ENCODE data around the gene PRUNE2. TPM values are rescaled to one million over a fixed set of nuclear protein-coding genes. Genes with fewer than 3 reads are reported as not detected.
A peak's percentile ranks its signal among the peaks of the same experiment; 100 is the strongest.

The PRUNE2 gene
- total and polyA plus RNA-seq, 12 donors: 1.9 to 68.0 (median 11.2) TPM

- peaks cover 0 to 3% of the 10 kb centered on the region in 2 donors for H3K4me1 ChIP-seq (replicated peaks in 1 of 2)
- WGBS, 4 donors: 54 to 60% (median 56%) methylated on average over 8 of the region's 8 CpGs
- peak overlapping the region in 2 of 5 donors; percentile 15 to 79 for H3K27ac ChIP-seq
- H3K4me3 ChIP-seq: peak overlapping the region in 1 of 4 donors; percentile 33
- H3K36me3 ChIP-seq (replicated peaks in 1 of 2): no peaks in the 10 kb centered on the region
- no peak for DNase-seq
- TF ChIP-seq POLR2A (IDR thresholded peaks at IDR 0.05) (no peak), CTCF (IDR thresholded peaks at IDR 0.05) (no peak)
- no peaks in the 10 kb centered on the region for H3K9me3 ChIP-seq (replicated peaks in 1 of 3)
- intact Hi-C loops (cut with DNase I): no loop called here
- no peaks in the 10 kb centered on the region for H3K27me3 ChIP-seq
Measured at GRCh38 chr9:76615177-76615603, 290.7 kb downstream of the PRUNE2 start.

- Histone ChIP-seq H3K9me3 (replicated peaks in 1 of 3) (no peaks in the 10 kb centered on the region), H3K27me3 (no peaks in the 10 kb centered on the region), H3K4me3 (no peak overlapping the region), H3K27ac (no peak overlapping the region), H3K36me3 (replicated peaks in 1 of 2) (no peaks in the 10 kb centered on the region), H3K4me1 (replicated peaks in 1 of 2) (no peaks in the 10 kb centered on the region)
- intact Hi-C loops (cut with DNase I): no loop called here
- DNase-seq: no peak
- TF ChIP-seq POLR2A (IDR thresholded peaks at IDR 0.05): no peak
- TF ChIP-seq CTCF (IDR thresholded peaks at IDR 0.05): no peak
- 85 to 87% (median 86%) methylated on average over 4 of the region's 4 CpGs for WGBS, 4 donors
Measured at GRCh38 chr9:76613974-76614373, 291.9 kb downstream of the PRUNE2 start.

- Histone ChIP-seq H3K36me3 (replicated peaks in 1 of 2) (no peaks in the 10 kb centered on the region), H3K4me1 (replicated peaks in 1 of 2) (no peaks in the 10 kb centered on the region), H3K27me3 (no peaks in the 10 kb centered on the region), H3K4me3 (no peak overlapping the region), H3K9me3 (replicated peaks in 1 of 3) (no peaks in the 10 kb centered on the region), H3K27ac (no peak overlapping the region)
- 87 to 88% (median 87%) methylated on average over 8 of the region's 8 CpGs for WGBS, 4 donors
- no peak for TF ChIP-seq CTCF (IDR thresholded peaks at IDR 0.05)
- no peak for TF ChIP-seq POLR2A (IDR thresholded peaks at IDR 0.05)
- intact Hi-C loops (cut with DNase I): no loop called here
- no peak for DNase-seq
Measured at GRCh38 chr9:76613150-76613781, 292.6 kb downstream of the PRUNE2 start.

- Histone ChIP-seq H3K27ac (peak overlapping the region in 1 of 5 donors; percentile 5), H3K27me3 (no peaks in the 10 kb centered on the region), H3K9me3 (replicated peaks in 1 of 3) (no peaks in the 10 kb centered on the region), H3K36me3 (replicated peaks in 1 of 2) (no peaks in the 10 kb centered on the region), H3K4me1 (replicated peaks in 1 of 2) (no peaks in the 10 kb centered on the region), H3K4me3 (no peak overlapping the region)
- DNase-seq: peak; percentile 26 to 83 (median 52)
- TF ChIP-seq CTCF (IDR thresholded peaks at IDR 0.05) (no peak), POLR2A (IDR thresholded peaks at IDR 0.05) (no peak)
- WGBS, 4 donors: 43 to 62% (median 50%) methylated on average over 5 of the region's 5 CpGs
- intact Hi-C loops (cut with DNase I): no loop called here
Measured at GRCh38 chr9:76610011-76610352, 295.9 kb downstream of the PRUNE2 start.

Data from adrenal gland (tissue), 12 donors.